Islet of Langerhans (tissue), 1 donor: ENCODE data around the gene GATA5.
"Not testable (repeated sequence)": the region's sequence is repeated elsewhere in the genome, so short reads cannot be mapped to it uniquely, and the experiment has no call there.

Source experiments
- FAIRE-seq: peaks from one replicate; lab custom pipeline; 2011; peaks lifted over from hg19 to GRCh38; lab: Jason Lieb, UNC

The GATA5 gene

DNA sequence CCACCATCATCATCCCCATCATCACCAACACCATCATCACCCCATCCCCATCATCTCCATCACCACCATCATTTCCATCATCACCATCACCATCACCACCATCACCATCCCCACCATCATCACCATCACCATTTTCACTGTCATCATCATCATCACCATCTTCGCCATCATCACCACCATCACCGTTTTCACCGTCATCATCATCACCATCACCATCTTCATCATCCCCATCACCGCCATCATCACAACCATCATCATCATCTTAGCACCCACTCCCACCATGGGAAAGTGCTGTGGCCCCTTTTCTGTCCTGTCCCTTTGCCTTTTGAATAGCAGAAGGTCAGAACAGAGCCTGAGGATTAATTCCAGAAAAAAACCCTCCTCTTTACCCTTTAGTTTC, 28.5 kb upstream of the GATA5 start:
- no peak for FAIRE-seq

DNA sequence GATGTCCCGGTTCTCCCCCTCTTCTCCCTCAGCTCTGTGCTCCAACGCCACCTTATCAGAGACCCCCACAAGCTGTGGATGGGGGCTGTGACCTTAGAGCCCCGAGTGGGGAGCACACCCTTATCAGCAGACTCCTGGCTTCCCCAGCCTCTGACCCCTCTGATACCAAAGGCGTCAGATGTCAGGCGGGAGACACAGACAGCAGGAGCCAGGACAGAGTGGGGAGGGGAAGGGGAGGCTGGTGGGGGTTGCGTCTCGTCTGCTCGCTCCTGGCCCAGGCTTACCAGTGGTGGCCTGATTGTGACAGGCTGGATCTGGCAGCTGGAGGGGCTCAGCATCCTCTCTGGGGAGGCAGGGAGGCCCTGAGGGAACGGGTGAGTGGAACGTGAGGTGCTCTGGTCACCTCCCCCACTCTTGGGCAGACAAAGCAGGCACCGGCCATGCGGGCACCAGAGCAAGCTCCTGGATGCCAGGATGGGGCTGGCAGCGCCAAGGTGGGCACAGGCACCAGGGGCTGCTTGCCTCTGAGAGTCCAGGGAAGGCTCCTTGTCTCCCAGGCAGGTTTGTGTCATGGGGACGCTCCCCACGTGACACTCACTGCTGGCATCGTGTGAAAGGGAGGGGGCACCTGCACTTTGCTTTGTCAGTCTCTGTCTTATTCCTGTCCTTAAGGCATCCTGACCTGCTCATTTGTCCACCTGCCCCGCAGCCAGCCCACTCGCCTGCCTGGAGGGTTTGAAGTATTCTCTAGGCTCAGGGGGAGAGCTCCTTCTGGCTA, 27.8 kb upstream of the GATA5 start:
- FAIRE-seq, result no peak

DNA sequence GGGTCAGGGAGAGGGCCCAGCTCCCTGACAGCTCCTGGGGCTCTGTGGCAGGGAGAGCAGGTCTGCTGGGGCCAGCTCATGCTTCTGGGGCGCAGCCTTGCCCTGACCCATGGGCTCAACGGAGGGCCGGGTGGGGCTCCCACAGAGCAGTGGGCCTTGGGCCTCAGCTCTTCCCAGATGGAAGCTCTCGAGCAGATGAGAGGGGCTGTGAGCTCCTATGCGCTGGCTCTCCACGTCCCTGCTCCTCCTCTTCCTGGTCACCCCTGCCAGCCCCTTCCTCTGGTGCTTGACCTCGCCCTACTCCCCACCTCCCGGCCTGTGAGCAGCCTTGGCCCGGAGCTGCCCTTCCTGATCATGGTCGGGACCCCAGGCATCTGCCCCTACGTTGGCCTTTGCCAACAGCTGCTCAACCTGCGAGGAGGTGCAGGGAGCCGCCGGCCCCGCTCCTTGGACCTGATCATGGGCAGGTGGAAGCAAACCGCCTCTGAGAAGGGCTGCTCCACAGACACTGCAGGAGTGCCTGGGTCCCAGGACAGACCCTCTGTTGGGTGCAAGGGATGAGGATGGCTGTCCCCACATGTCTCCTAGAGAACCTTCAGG, 26.8 kb upstream of the GATA5 start:
- FAIRE-seq, result no peak

DNA sequence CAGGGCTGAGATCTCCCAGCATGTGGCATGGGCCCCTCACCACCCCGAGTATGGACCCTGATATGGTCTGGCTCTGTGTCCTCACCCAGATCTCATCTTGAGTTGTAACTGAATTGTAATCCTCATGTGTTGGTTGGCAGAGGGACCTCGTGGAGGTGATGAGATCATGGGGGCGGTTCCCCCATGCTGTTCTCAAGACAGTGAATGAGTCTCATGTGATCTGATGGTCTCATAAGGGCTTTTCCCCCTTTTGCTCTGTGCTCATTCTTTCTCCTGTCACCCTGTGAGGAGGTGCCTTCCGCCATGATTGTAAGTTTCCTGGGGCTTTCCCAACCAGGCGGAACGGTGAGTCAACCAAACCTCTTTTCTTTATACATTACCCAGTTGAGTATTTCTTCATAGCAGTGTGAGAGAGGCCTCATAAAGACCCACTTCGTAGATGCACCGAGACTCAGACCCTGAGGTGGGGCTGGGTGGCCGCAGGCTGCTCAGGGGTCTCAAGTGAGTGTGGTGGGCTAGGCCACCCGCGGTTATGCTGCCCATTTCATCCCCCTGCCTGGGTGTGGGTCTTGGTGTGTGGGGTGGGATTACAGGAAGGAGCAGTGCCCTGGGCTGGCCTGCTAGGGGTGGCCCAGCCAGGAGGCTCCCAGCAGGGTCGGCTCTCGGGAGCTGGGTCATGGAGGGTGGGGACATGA, 26.2 kb upstream of the GATA5 start:
- no peak for FAIRE-seq

DNA sequence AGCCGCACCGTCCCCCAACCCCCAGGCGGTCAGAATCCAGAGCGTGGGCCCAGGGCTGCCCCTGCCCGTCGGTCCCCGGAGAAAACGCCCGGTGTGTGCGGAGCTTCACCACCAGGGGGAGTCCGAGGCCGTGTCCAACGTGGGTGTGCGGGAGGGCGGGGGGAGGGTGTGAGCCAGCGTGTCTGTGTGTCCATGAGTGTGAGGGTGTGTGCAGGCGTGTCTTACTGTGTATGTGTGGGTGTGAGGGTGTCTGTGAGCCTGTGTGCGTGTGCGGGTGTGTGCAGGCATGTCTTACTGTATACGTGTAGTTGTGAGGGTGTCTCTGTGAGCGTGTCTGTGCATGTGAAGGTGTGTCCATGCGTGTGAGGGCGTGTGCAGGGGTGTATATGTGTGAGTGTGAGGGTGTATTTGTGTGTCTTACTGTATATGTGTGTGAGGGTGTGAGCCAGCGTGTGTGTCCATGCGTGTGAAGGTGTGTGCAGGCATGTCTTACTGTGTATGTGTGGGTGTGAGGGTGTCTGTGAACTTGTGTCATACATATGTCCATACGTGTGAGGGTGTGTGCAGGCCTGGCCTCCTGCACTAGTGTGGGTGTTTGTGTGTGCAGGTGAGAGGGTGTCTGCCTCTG, 24.6 kb upstream of the GATA5 start:
- no peak for FAIRE-seq

DNA sequence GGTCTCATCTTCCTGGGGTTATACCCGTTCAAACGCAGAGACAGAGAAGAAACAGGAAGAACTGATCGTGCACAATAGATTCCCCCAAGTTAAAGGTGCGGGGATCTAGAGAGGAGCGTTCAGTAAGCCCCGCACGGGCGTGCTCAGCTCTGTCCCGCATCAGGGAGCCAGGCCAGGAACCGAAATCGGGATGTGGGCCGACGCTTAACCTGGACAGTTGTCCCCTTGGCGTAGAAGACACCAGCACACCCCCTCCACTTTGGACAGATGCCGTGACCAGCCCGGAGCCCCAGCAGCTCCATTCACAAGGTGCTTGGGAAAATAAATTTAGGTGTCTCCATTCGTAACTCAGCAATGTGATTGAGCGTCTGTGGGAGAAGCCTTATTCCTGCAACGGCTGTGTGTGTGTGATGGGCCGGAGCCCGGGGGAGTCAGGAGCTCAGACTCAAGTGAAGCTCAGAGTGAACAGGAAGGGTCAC, 24.0 kb upstream of the GATA5 start:
- no peak for FAIRE-seq

DNA sequence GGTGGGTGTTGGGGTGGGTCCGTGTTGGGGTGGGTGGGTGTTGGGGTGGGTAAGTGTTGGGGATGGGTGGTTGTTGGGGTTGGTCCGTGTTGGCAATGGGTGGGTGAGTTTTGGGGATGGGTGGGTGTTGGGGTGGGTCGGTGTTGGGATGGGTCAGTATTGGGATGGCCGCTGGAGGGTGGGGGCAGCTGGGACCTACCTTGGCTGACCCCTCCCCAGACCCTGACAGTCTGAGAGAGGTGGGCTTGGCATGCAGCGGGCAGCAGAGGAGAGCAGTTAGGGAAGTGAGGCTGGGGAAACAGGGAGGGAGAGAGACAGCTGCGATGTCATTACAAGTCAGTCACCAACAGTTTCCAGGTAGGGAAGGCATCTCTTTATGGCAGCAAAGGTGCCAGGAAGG, 23.1 kb upstream of the GATA5 start:
- FAIRE-seq, result no peak

DNA sequence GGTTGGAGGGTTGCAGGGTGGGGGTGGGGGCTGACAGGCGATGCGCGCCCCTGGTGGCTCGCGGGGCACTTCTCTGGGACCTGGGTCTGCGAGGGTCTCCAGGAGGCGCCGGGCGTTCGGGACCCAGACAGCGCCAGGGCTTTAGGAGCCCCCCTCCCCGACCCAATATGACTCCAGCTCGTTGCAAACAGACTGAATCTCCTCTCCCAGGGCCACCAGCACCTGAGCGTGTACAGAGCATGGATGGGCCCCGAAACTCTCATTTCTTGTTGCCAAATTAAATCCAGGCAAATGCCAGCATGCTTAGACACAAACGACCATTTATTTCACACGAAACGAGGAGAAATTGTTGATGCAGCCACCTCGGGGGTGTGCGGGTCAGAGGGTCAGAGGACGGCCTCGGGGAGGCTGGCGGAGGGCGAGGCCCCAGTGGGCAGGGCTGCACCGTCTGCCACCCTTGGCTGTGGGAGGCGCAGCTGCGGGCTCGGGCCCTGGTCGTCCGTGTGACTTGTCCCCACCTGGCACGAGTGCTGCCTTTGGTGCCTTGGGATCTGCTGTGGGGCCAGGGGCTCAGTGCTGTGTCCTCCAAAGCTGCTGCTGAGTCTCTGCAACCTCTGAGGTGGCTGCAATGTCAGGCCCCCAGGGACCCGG, 20.9 kb upstream of the GATA5 start:
- FAIRE-seq, result no peak

DNA sequence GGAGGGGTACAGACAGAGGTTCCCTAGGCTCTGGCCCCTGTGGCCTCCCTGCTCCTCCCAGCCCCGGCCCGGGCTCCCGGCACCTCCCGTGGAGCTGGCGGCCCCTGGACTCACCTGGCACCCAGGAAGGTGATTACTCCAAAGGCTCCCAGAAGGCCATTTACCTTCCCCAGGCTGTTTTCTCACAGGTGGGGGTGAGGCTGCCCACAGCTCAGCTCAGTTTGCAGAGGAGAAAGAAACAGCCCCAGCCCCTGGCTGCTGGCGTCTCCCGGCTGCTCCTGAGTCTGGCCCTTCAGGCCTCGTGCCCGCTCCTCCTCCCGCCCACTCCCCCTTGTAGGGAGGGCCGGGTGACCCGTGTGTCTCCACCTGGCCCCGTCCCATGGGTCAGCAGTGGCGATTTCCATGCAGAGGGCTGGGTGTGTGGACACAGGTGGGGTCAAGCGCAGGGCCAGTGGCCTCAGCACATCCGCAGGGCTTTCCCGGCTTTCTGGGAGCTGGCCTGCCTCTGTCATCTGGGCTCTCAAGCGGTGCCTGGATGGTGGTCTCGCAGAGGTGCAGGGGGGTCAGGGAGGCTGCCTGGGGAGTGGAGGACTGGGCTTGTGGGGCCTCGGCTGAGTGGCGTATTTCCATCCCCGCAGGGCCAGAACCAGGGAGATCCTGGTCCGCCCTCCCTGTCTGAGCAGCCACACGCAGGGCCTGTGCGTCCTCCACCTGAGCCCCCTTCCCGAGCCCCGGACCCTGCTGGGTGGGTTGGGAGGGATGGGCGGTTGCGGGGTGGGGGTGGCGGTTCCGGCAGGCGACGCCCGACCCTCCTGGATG, 20.2 kb upstream of the GATA5 start:
- no peak for FAIRE-seq

DNA sequence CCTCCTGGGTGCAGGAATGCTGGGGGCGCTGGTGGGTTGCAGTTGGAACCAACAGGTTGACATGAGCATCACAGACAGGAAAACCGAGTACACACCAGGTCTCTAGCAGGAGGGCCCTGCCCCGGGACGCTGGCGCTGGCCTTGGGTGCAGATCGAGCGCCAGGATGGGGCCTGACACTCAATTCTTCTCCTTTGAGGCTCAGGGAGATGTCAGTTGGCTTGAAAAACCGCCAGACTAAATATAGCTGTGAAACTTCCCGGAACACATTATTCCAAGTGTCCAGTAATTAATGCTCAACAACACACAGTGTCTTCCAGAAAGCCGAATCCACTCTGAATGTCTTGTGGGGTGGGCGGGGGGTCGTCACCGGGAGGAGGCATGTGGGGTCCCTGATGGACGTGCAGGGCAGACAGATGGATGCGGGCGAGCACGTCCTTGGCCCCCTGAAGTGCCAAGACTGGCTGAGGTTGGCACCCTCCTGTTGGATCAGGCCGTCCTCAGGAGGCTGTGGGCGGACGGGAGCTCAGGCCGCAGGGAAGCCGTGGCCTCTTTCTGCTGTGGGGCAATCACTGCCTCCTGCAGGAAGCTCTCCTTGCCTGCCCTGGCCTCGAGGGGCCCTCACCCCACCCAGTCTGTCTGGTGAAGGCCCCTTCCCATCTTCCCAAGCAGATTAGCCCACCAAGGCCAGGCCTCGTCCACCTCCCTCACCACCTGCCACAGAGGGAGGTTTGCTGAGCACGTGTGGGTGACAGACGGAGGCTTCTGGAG, 19.4 kb upstream of the GATA5 start:
- FAIRE-seq, result no peak

DNA sequence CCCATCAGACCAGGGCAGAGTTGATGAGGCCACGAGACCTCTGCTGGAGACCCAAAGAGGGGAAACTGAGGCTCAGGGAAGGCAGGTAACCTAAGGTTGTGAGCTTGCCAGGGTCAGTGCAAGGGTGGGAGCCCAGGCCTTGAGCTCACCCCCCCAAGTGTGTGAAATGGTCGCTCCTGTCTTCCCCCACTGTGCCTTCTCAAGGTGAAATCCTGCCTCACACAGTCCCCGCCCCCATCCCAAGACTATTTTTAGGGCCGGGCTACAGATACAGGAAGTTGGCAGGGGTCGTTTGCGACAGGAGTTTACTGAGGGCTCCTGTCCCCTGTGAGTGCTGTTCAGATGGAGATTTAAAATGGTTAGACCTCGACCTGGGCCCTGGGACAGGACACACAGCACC, 18.7 kb upstream of the GATA5 start:
- FAIRE-seq, result no peak

DNA sequence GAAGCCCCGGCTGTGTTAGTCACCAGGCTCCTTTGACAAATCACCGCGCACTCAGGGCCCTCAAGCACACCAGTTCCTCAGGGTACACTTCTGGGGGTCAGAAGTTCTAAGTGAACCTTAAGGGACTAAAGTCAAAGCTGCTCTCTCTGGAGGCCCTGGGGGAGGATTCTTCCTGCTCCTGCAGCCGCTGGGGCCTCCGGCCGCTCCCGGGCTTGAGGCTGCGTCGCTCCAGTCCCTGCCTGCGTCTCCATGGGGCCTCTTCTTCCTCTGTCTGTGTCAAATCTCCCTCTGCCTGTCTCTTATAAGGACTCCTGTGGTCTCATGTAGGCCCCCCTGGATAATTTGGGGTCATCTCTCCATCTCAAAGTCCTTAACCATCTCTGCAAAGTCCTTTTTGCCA, 18.1 kb upstream of the GATA5 start:
- FAIRE-seq, result no peak

DNA sequence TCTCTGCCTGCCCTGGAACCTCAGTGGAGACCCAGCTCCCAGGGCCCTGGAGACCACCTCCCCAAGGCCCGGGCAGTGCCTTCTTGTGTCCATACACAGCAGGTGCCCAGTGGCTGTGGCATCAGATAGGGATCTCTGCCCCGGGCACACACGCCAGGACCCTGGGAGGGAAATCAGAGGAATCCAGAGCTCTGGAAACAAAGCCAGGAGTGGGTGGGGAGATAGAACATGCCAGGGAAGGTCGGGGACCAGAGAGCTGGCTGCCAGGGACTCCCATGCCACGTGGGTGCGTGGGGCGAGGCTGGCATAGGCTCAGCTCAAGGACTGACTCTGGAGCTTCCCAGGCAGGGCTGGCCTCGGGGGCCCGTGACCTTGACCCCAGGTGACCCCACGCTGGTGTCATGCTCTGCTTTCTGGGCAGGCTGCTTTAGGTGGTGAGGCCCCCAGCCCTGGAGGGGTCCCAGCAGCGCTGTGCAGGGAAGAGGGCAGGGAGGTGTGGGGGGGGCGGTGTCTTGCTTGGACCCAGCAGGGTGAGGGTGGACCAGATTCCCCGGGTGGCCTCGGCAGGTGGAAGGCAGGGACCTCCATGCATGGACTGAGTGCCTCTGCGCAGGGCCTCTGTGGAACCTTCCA, 17.6 kb upstream of the GATA5 start:
- FAIRE-seq, result no peak

DNA sequence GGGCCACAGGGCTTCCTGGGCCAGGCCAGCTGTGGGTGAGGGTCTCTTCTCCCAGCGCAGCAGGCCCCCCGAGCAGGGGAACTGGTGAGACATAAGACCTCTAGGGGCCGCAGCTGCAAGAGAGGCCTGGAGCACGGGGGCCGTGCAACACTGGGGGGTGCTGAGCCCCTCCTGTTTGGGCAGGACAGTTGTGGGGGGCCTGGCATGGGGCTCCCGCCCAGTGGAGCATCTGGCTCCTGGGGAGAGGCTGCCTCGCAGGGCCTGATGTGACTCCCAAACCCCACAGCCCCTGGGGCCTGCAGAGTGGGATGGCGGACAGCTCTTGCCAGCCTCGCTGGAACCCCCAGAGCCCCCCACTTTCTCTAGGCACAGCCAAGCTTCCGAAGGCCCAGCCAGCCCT, 16.9 kb upstream of the GATA5 start:
- no peak for FAIRE-seq

DNA sequence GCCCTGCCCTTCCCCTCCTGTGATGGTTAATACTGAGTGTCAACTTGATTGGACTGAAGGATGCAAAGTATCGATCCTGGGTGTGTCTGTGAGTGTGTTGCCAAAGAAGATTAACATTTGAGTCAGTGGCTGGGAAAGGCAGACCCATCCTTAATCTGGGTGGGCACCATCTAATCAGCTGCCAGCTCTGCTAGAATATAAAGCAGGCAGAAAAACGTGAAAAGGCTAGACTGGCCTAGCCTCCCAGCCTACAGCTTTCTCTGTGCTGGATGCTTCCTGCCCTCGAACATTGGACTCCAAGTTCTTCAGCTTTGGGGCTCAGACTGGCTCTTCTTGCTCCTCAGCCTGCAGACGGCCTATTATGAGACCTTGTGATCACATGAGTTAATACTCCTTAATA, 15.0 kb upstream of the GATA5 start:
- not testable (repeated sequence) for FAIRE-seq

DNA sequence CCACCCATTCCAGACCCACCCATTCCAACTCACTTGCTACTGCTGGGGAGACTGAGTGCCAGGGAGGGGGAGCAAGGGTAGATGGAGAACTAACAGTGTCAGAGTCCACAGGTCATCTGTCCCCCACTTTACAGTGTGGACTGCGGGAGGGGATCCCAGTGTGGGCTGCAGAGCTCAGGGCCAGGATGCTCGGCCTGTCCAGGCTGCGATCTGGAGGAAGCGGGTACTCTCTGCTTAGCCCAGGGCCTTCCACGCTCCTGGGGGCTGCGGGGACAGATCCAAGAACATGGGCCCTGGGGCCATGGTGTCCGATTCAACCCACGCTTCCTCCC, 14.1 kb upstream of the GATA5 start:
- no peak for FAIRE-seq

DNA sequence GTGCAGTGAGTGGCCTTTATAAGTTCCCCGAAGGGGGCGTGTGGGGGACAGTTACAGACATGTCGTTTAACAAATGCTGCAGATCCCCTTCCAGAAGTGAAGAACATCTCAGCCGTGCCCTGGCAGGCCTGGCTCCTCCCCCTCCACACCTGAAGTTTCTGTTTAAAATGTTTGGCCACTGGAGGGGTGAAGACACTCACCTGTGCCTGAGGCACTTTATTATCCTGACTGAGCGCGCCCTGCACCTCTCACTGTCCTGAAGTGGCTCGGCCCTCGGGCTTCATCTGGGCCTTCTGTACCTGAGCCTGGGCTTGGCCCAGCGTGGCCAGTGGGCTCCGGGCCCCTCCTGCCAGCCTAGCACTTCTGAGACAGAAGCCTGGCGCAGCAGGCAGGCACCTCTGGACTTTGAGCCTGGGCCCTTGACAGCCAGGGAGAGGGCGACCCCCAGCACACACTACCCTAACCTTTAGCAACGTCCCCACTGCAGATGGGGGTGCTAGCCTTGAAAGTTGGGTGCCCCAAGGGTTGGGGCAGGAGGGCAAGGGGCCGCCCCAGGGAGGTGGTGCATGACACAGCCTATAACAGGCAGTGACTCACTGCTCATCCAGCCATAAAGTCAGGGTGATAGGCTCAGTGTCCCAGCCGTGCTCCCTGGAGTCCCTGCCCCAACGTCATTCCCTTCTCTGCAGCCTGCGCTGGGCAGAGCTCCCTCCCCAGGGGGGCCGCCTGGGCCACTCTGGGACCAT, 13.6 kb upstream of the GATA5 start:
- no peak for FAIRE-seq

DNA sequence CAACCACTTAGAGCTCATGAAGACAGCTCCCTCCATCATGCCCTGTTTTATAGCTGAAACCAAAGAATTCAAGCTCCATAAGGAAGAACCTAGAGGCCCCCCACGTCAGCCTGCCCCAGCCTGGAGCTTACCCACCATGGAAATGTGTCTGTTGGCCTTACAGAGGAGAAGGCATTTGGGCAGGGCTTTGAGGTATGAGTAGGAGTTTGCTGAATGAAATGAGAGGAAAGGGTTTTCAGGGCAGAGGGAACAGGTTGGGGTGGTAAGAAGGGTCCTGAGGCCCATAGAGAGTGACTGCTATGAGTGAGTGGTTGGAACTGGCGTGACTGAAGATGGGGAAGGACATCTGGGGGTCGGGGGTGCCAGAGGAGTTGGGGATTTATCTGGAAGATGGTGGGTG, 12.7 kb upstream of the GATA5 start:
- no peak for FAIRE-seq

DNA sequence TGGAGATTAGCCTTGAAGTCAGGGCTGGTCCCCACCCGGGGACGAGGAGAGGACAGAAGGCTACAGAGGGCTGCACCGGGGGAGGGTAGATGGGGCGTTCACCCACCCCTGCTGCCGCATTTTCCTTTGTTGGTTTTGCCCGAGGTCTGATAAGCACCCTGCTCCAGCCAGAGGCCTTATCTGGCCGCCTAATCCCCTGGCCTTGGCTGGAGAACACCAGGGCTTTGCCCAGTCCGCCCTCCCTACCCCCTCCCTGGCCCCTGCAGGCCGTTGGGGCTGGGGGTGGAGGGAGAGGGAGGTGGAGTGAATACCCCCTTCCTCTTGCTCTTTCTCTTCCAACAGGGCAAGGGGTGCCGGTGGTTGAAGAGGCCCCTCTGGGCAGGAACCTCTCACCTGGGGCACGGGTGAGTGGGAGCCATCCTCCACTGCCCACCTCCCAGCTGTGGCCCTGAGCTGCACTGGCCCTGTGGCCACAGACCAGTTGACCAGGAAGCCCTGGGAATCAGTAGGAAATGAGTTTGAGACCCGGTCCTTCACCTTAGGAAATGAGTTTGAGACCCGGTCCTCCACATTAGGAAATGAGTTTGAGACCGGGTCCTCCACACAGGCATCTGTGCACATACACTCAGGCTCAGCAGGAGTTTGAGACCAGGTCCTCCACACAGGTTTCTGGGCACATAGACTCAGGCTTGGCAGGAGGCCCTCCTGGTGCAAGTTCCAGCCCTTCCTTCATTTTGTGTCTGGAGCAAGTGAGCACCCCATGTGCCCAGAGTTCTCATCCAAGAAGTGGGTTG, 12.0 kb upstream of the GATA5 start:
- no peak for FAIRE-seq
